ENCODE data around the gene ACSS1.
A peak's percentile ranks its signal among the peaks of the same experiment; 100 is the strongest.

Gene ACSS1

GRCh38 chr20:25033265-25033923 lies 24.5 kb downstream of the ACSS1 start:
- no peak for DNase-seq (ENCODE audit: low read depth, low spot score)

GRCh38 chr20:25032478-25033264 lies 25.3 kb downstream of the ACSS1 start:
- no peak for DNase-seq (ENCODE audit: low read depth, low spot score)
- no peak overlapping the region for H3K27ac ChIP-seq

More at GRCh38 chr20:25033265-25033923, 24.5 kb downstream of the ACSS1 start:
- H3K27ac ChIP-seq, result no peak overlapping the region

DNA sequence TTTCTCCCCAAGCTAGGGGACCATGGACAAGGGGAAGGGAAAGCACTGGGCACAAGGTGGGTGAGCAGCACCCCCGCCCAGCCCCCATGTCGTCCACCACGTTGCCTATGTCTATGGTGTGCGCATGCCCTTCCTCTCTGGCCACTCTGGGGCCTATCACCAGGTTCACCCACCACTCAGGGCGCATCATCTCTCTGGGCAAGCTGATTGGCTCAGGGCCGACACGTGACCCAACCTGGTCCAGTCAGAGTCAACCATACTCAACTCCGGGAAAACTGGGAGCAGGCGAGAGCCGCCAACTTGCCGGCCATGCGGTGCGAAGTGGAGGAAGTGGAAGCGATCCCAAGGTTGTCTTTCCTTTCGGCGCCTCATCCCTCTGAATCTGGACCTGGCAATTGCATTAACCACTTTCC lies 25.9 kb downstream of the ACSS1 start:
- H3K27ac ChIP-seq, result no peak overlapping the region
- DNase-seq (ENCODE audit: low read depth, low spot score), result no peak

GRCh38 chr20:25031241-25031640 lies 26.7 kb downstream of the ACSS1 start:
- no peak overlapping the region for H3K27ac ChIP-seq
- no peak for DNase-seq (ENCODE audit: low read depth, low spot score)

DNA sequence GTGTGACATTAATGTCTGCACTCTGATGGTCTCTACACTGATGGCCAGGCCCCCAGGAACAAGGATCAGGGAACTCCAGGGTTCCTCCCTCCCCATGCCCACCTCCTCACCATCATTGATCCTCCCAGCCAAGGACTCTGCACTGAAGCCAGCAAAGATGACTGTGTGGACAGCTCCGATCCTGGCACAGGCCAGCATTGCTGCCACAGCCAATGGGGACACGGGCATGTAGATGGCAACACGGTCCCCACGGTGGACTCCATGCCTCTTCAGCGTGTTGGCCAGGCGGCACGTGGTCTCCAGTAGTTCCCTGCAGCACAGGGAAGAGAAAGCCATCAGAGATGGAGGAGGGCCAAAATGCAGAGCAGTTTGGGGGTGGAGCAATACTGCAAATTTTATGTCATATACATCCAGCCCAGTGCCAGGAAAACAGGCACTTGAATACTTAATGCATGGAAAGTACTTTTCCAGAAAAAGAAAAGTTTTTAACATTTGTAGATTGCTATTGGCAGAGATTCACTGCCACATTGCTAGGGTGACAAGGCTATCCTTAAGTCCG lies 27.2 kb downstream of the ACSS1 start:
- DNase-seq (ENCODE audit: low read depth, low spot score), result no peak
- H3K27ac ChIP-seq, result no peak overlapping the region

- H3K27ac ChIP-seq, result no peak overlapping the region
Measured at GRCh38 chr20:25030007-25030648, 27.8 kb downstream of the ACSS1 start.

DNA sequence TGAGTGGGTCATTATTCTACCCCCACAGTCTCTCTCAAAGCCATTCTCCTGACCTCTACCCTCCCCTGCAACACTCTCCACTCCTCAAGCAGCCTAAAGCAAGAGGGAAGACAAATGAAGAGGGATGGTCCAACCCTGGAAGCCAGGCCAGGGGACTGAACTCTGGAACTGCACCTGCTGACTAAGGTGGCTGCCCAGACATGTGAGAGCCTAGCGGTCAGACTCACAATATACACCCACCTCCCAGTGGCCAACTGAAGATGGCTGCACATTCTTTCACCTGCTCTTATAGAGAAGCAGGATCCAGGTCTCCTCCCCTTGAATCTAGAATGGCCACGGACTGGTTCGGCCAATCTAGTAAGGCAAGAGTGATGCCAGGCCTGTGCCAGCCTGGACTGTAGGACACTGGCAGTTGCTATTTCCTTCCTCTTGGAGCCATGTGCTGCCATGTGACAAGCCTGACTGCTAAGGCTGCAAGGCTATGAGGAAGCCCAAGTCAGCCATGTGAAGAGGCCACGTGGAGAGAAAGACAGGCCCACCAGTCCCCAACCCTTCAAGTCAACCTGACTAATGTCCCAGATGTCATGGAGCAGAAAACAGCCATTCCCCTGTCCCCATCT lies 31.8 kb downstream of the ACSS1 start:
- H3K27ac ChIP-seq, result no peak overlapping the region
- no peak for DNase-seq (ENCODE audit: low read depth, low spot score)

More at GRCh38 chr20:25030007-25030648, 27.8 kb downstream of the ACSS1 start:
- no peak for DNase-seq (ENCODE audit: low read depth, low spot score)

DNA sequence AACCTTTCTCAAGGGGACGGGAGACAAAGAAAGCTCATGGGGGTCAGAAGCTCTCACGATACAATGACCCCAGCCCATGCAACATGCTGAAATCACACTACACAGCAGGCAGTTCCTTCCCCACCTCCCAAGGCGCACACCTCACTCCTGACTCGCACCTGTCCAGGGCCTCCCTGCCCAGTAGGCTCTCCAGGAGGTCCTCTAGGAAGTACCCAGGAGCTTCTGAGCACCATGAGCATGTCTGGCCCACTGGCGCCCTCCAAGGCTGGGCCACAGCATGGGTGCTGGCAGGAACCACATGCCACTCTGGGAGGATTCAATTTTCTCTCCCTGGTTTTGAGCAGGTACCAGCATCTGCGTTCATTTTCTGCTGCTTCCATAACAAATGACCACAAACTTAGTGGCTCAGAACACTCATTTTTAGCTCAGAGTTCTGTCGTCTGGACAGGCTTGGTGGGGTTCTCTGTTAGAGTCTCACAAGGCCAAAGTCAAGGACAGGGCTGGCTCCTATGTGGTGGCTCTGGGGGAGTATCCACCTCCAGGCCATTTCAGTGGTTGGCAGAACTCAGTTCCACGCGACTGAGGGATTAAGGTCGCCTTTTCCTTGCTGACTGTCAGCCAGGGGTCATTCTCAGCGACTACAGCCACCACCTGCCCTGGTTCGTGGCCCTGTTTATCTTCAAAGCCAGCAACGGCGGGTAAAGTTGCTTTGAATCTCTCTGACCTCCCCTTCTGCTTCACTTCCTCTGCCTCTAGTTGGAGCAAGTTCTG lies 32.7 kb downstream of the ACSS1 start:
- H3K27ac ChIP-seq, result no peak overlapping the region
- no peak for DNase-seq (ENCODE audit: low read depth, low spot score)

DNA sequence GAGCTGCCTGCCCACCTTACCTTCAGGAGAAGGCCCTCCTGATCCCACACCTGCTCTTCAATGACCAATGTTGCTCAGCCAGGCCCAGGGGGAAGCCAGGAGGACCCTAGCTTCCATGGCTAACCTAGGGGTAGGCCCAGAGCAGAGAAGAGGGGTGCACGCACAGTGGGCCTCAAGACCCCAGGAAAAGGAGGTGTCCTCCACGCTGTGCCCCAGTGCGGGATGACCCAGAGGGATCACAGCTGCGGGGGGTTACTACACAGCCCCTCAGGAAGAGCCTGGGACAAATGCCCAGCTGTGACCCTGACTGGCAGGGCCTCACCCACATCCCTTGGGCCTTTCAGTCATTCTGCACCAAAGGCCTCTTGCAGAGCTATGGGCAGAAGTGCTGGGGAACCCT lies 33.8 kb downstream of the ACSS1 start:
- H3K27ac ChIP-seq, result no peak overlapping the region
- no peak for DNase-seq (ENCODE audit: low read depth, low spot score)

DNA sequence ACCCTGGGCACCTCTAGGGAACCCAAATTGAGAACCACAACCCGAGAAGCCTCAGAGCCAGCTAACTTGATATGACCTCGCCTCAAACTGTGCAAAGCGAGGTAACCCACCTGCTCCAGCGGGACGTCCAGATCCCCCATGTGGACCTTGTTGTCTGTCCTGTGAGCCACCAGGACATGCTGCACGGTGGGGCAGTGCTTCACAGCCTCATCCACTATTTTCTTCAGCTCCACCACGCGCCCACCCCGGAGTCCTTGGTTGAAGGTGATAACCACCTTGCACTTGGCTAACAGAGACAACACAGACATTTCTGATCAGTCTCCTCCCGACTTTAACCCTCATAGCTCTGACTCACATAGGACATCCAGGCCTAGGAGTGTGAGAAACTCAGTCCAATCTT lies 34.6 kb downstream of the ACSS1 start:
- H3K27ac ChIP-seq, result no peak overlapping the region

GRCh38 chr20:25022680-25023079 lies 35.3 kb downstream of the ACSS1 start:
- peak; percentile 58 for DNase-seq (ENCODE audit: low read depth, low spot score)
- no peak overlapping the region for H3K27ac ChIP-seq

More for the DNA sequence above, 34.6 kb downstream of the ACSS1 start:
- DNase-seq (ENCODE audit: low read depth, low spot score), result no peak

GRCh38 chr20:25021336-25021735 lies 36.6 kb downstream of the ACSS1 start:
- DNase-seq (ENCODE audit: low read depth, low spot score), result no peak
- no peak overlapping the region for H3K27ac ChIP-seq

DNA sequence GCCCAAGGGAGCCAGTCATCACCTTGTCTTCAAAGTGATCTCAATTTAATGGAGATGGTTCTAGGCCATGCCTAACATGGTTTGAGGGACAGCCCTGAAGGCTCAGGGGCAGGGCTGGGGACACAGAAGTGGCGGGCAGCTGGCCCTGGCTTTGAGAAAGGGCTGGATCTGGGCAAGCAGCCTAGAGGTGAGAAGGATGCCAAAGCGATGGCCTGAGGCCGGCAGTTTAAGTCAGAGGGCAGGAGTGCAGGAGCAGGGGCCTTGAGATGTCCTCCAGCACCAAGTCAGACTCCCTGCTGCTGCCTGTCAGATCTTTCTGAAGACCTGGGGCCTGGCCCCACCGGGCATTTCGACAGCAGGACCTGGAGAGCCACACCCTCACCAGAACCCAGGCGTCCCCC lies 37.0 kb downstream of the ACSS1 start:
- no peak for DNase-seq (ENCODE audit: low read depth, low spot score)

GRCh38 chr20:25020345-25020744 lies 37.6 kb downstream of the ACSS1 start:
- no peak for DNase-seq (ENCODE audit: low read depth, low spot score)
- H3K27ac ChIP-seq, result no peak overlapping the region

More for the DNA sequence above, 37.0 kb downstream of the ACSS1 start:
- H3K27ac ChIP-seq, result no peak overlapping the region

DNA sequence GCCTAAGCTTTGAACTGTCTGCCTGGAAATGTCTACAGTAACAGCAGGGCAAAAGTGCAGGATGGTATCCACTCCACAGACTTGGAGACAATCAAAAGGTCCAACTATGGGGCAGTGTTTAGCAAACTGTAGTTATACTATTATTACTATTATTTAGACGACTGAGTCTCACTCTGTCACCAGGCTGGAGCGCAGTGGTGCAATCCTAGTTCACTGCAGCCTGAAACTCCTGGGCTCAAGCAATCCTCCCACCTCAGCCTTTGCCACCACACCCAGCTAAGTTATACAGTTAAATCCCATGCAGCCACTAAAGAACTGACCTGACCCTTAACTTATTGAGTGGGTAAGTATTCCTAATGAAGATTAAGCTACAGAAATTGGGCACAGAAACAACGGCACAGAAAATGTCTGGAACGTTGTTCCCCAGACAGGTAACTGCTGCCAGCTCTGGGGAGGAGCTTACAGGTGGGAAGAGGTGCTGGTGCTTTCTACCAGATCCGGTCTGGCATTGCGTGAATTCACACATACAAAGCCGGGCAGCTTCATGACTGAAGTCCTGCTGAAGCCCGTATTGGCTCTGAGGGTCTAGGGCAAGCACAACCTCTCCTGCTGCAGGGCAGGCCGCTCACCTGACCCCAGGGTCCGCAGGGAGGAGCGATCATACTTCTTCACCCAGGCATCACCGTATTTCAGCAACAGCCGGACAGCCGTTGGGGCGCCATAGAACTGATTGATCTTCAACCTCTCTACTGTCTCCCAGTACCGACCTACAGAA lies 38.4 kb downstream of the ACSS1 start:
- no peak overlapping the region for H3K27ac ChIP-seq
- DNase-seq (ENCODE audit: low read depth, low spot score), result no peak

GRCh38 chr20:25018841-25019240 lies 39.1 kb downstream of the ACSS1 start:
- no peak for DNase-seq (ENCODE audit: low read depth, low spot score)
- no peak overlapping the region for H3K27ac ChIP-seq

- H3K27ac ChIP-seq, result no peak overlapping the region
- DNase-seq (ENCODE audit: low read depth, low spot score), result no peak
Measured at GRCh38 chr20:25018425-25018824, 39.5 kb downstream of the ACSS1 start.

DNA sequence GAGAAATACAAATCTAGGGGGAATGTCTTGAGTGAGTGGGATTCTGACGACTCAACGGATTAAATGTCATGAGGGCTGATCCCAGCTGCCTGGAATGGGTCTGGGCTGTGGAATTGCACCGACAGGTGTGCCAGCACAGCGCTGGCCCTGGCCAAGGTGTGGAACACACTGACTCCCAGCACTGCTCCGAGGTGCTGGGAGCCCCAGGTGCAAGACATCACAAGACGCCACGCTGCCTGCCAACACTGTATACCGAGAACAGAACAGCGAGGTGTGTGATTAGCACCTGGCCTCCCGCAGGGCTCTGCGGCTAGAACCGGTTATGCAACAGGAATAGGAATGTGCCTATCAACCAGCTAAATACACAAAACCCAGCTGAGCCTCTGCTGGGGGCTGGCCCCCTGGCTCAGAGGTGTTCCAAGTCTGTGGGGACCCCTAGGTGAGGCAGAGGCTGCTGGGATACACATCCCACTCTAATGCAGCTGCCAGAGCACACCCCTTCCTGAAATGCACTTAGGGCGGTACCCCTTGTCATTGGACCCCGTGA lies 40.6 kb downstream of the ACSS1 start:
- DNase-seq (ENCODE audit: low read depth, low spot score), result peak; percentile 86
- H3K27ac ChIP-seq, result no peak overlapping the region

- no peak for DNase-seq (ENCODE audit: low read depth, low spot score)
- H3K27ac ChIP-seq, result no peak overlapping the region
Measured at GRCh38 chr20:25016471-25016870, 41.5 kb downstream of the ACSS1 start.

Data from epithelial cell of prostate (primary cell).